Activated T-helper 1 cell treated with anti-CD3 and anti-CD28 coated beads, Interleukin-12 subunit alpha, Interleukin-12 subunit beta, Interleukin-2, Interleukin-4 antibody, amounts not matched to agents 30 ng/mL and 10 ng/mL and 1 ng/mL, durations not matched to agents 14 hours and 24 hours and 36 hours (primary cell): Measurements from ENCODE around the gene TRIM3. TPM values are rescaled to one million over a fixed set of nuclear protein-coding genes. Genes with fewer than 3 reads are reported as not detected.

Experiments used
- DNase-seq: peaks from one replicate; pipeline ENCODE4 v3.0.0; 2021; ENCODE audit warnings: low spot score
- H3K27ac Mint-ChIP-seq: one replicate; pipeline ENCODE4 v1.8.0; 2021; ENCODE audit warnings: mild to moderate bottlenecking, mixed read lengths
- H3K27me3 Mint-ChIP-seq: one replicate; pipeline ENCODE4 v1.8.0; 2022; ENCODE audit warnings: mild to moderate bottlenecking, moderate library complexity, mixed read lengths; ENCODE audit not compliant: insufficient read depth
- H3K36me3 Mint-ChIP-seq: one replicate; pipeline ENCODE4 v1.8.0; 2021; ENCODE audit warnings: low read depth, mixed read lengths
- H3K4me1 Mint-ChIP-seq: one replicate; pipeline ENCODE4 v1.8.0; 2021; ENCODE audit warnings: low read depth, mixed read lengths
- H3K4me3 Mint-ChIP-seq: one replicate; pipeline ENCODE4 v1.8.0; 2021; ENCODE audit warnings: mild to moderate bottlenecking, moderate library complexity, mixed read lengths
- H3K9me3 Mint-ChIP-seq: one replicate; pipeline ENCODE4 v1.8.0; 2021; ENCODE audit warnings: mixed read lengths
- intact Hi-C: fragments of 100-400 bp; cut with micrococcal nuclease; formaldehyde crosslinking; loops from one replicate; pipeline ENCODE4 v1.15.1; 2024
- total RNA-seq: library from RNA; stranded (reverse); gene quantifications from 2 replicates; pipeline ENCODE4 v1.2.3, GENCODE V29; 2022

Gene TRIM3
- total RNA-seq, 1 donor from 2014 or later, result 3.1 TPM

- intact Hi-C loops, result loop anchor here (1.0 to 5.0 kb wide), 6 partner anchors 11 to 1584 kb away; partner anchors contain the start of genes APBB1, EIF3F, MRPL17 and SMPD1
- no peaks in the 10 kb centered on the region for H3K9me3 Mint-ChIP-seq
- H3K27ac Mint-ChIP-seq, result peak overlapping the region; percentile 78
- peak overlapping the region; percentile 80 for H3K4me3 Mint-ChIP-seq
- H3K27me3 Mint-ChIP-seq, result no peaks in the 10 kb centered on the region
- peak; percentile 79 for DNase-seq
- peaks cover 58% of the 10 kb centered on the region for H3K4me1 Mint-ChIP-seq
- peaks cover 22% of the 10 kb centered on the region for H3K36me3 Mint-ChIP-seq
Measured at GRCh38 chr11:6402561-6402981, 71.2 kb downstream of the TRIM3 start.

- Mint-ChIP-seq H3K4me3 (peak overlapping the region; percentile 80), H3K27ac (peak overlapping the region; percentile 78), H3K9me3 (no peaks in the 10 kb centered on the region), H3K27me3 (no peaks in the 10 kb centered on the region), H3K36me3 (peaks cover 25% of the 10 kb centered on the region), H3K4me1 (peaks cover 55% of the 10 kb centered on the region)
- intact Hi-C loops, result loop anchor here (1.0 to 5.0 kb wide), 6 partner anchors 11 to 1585 kb away; partner anchors contain the start of genes APBB1, EIF3F, MRPL17 and SMPD1
- DNase-seq, result no peak
Measured at GRCh38 chr11:6402061-6402470, 71.7 kb downstream of the TRIM3 start.

GRCh38 chr11:6401464-6401863 lies 72.3 kb downstream of the TRIM3 start:
- intact Hi-C loops, result loop anchor here (5.0 kb wide), 1 partner anchor 36 kb away; no protein-coding TSS in a partner anchor
- peaks cover 55% of the 10 kb centered on the region for H3K4me1 Mint-ChIP-seq
- H3K27ac Mint-ChIP-seq, result no peak overlapping the region
- peaks cover 28% of the 10 kb centered on the region for H3K36me3 Mint-ChIP-seq
- H3K27me3 Mint-ChIP-seq, result no peaks in the 10 kb centered on the region
- DNase-seq, result no peak
- no peak overlapping the region for H3K4me3 Mint-ChIP-seq
- H3K9me3 Mint-ChIP-seq, result no peaks in the 10 kb centered on the region

DNA sequence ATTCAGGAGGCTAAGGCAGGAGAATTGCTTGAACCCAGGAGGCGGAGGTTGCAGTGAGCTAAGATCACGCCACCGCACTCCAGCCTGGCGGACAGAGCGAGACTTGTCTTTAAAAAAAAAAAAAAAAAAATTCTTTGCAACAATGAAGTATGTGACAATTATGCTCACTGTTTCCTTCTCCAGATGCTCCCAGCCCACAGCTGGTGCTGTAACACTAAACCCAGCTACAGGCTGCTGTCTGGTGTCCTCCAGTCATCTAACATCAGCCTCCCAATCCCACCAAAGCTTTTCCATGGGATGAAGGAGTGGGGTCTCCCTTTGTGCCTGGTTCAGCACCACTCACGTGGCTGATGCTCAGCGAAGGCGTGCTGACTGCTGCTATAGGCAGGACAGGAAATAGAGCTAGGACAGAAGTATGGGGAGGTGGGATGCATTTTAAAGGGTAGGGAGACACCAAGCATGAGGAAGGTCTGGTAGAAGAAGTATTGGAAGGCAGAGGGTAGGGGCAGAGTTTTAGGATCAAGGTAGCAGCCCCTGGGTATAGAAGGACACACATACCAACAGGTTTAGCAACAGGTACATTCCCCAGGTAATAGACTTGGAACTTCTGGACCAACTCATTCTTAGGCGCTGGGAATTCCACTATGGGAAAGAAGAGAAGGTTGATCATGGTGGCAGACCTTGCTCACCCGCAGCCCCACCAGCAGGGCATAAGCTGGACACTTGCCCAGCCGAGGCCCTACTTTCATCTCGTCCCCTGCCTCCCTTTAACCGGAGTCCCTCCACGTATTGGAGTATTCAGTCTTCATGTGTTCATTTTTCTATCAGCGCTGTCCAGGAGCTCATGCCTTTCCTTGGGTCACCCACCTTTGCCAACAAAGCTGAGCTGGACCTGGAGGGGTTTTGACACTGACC lies 73.1 kb downstream of the TRIM3 start:
- H3K27me3 Mint-ChIP-seq, result no peaks in the 10 kb centered on the region
- H3K27ac Mint-ChIP-seq, result no peak overlapping the region
- no peaks in the 10 kb centered on the region for H3K9me3 Mint-ChIP-seq
- H3K4me3 Mint-ChIP-seq, result no peak overlapping the region
- intact Hi-C loops, result loop anchor here (5.0 kb wide), 1 partner anchor 37 kb away; no protein-coding TSS in a partner anchor
- peaks cover 51% of the 10 kb centered on the region for H3K4me1 Mint-ChIP-seq
- DNase-seq, result no peak
- H3K36me3 Mint-ChIP-seq, result peaks cover 32% of the 10 kb centered on the region

Other genes with a start within 250 kb of the TRIM3 start
- gene FHIP1B, start 239.3 kb downstream of the TRIM3 start, total RNA-seq, result 19.3 TPM in 2 replicates
- gene CNGA4, start 234.9 kb downstream of the TRIM3 start, total RNA-seq, result 0.10 TPM in 1 of 2 replicates, not detected in the other
- gene CCKBR, start 214.1 kb downstream of the TRIM3 start, total RNA-seq, result not detected in 2 replicates
- 16.5 and 17.2 TPM in 2 replicates for gene CAVIN3, start 153.4 kb downstream of the TRIM3 start, total RNA-seq
- gene SMPD1, start 83.5 kb downstream of the TRIM3 start, total RNA-seq, result 8.5 and 9.4 TPM in 2 replicates
- 16.5 and 16.8 TPM in 2 replicates for gene APBB1, start 54.8 kb downstream of the TRIM3 start, total RNA-seq
- 1.2 TPM in 1 of 2 replicates, not detected in the other for gene HPX, start 33.0 kb downstream of the TRIM3 start, total RNA-seq
- 51.5 and 53.8 TPM in 2 replicates for gene ARFIP2, start 7.4 kb upstream of the TRIM3 start, total RNA-seq
- gene TIMM10B, start 7.6 kb upstream of the TRIM3 start, total RNA-seq, result 38.8 and 42.7 TPM in 2 replicates
- gene DNHD1, start 23.3 kb upstream of the TRIM3 start, total RNA-seq, result 18.2 and 20.0 TPM in 2 replicates
- 38.8 and 40.5 TPM in 2 replicates for gene RRP8, start 129.7 kb upstream of the TRIM3 start, total RNA-seq
- 90.1 and 97.5 TPM in 2 replicates for gene ILK, start 129.8 kb upstream of the TRIM3 start, total RNA-seq
- gene TAF10, start 138.3 kb upstream of the TRIM3 start, total RNA-seq, result 155 and 166 TPM in 2 replicates
- 38.4 and 40.3 TPM in 2 replicates for gene TPP1, start 145.5 kb upstream of the TRIM3 start, total RNA-seq
- 0.24 and 0.39 TPM in 2 replicates for gene DCHS1, start 181.9 kb upstream of the TRIM3 start, total RNA-seq
- 121 and 132 TPM in 2 replicates for gene MRPL17, start 209.4 kb upstream of the TRIM3 start, total RNA-seq